Measurements from ENCODE around the gene AIP. TPM values are rescaled to one million over a fixed set of nuclear protein-coding genes. Genes with fewer than 3 reads are reported as not detected.

AIP gene
- polyA plus RNA-seq, 3 donors: 76.7 to 132 (median 99.3) TPM

GRCh38 chr11:67463186-67463585, 19.6 kb upstream of the AIP start:
- Histone ChIP-seq H3K9me3 (replicated peaks in 1 of 2; ENCODE audit: control insufficient read depth in 1 of 2, insufficient read depth in 1 of 2, low read length in 2 of 2) (no peaks in the 10 kb centered on the region), H3K4me1 (ENCODE audit: control insufficient read depth in 1 of 2, insufficient read depth in 2 of 2, low read length in 2 of 2) (peaks cover 32 to 47% of the 10 kb centered on the region in 2 donors), H3K4me2 (replicated peaks; ENCODE audit: extremely low read depth, low read length, poor library complexity, severe bottlenecking) (no peak overlapping the region), H3K79me2 (ENCODE audit: insufficient read depth, low read length) (peaks cover 7% of the 10 kb centered on the region), H3K27ac (ENCODE audit: low read depth in 1 of 2, low read length in 2 of 2) (peak overlapping the region; percentile 79 to 87), H3K27me3 (ENCODE audit: control insufficient read depth in 2 of 2, insufficient read depth in 2 of 2, low read length in 2 of 2) (no peaks in the 10 kb centered on the region), H4K20me1 (ENCODE audit: insufficient read depth, low read length) (no peaks in the 10 kb centered on the region), H3K9ac (ENCODE audit: insufficient read depth, low read length, poor library complexity, severe bottlenecking) (no peak overlapping the region), H2AFZ (ENCODE audit: insufficient read depth, low read depth, low read length, poor library complexity, severe bottlenecking) (no peak overlapping the region), H3K36me3 (replicated peaks in 1 of 2; ENCODE audit: control insufficient read depth in 1 of 2, insufficient read depth in 2 of 2, low read length in 2 of 2) (no peaks in the 10 kb centered on the region), H3K4me3 (replicated peaks in 1 of 3; ENCODE audit: low read depth in 2 of 3, low read length in 3 of 3) (no peak overlapping the region)
- Mint-ChIP-seq H3K27ac (peak overlapping the region; percentile 94 to 98 (median 96)), H3K36me3 (peaks cover 0 to 2% of the 10 kb centered on the region in 2 donors), H3K9me3 (peaks cover 0 to 2% (median 0%) of the 10 kb centered on the region in 7 donors), H3K4me3 (no peak overlapping the region), H3K27me3 (ENCODE audit: low read depth in 3 of 3) (peaks cover 2 to 12% (median 5%) of the 10 kb centered on the region in 3 donors), H3K4me1 (peaks cover 32% of the 10 kb centered on the region)
- TF ChIP-seq, protein P1, sequence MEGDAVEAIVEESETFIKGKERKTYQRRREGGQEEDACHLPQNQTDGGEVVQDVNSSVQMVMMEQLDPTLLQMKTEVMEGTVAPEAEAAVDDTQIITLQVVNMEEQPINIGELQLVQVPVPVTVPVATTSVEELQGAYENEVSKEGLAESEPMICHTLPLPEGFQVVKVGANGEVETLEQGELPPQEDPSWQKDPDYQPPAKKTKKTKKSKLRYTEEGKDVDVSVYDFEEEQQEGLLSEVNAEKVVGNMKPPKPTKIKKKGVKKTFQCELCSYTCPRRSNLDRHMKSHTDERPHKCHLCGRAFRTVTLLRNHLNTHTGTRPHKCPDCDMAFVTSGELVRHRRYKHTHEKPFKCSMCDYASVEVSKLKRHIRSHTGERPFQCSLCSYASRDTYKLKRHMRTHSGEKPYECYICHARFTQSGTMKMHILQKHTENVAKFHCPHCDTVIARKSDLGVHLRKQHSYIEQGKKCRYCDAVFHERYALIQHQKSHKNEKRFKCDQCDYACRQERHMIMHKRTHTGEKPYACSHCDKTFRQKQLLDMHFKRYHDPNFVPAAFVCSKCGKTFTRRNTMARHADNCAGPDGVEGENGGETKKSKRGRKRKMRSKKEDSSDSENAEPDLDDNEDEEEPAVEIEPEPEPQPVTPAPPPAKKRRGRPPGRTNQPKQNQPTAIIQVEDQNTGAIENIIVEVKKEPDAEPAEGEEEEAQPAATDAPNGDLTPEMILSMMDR (IDR thresholded peaks at IDR 0.05): no peak
- DNase-seq: no peak
- WGBS (ENCODE audit: insufficient coverage): 100% methylated on average over 1 of the region's 10 CpGs
- intact Hi-C loops (cut with micrococcal nuclease): no loop called here

DNA sequence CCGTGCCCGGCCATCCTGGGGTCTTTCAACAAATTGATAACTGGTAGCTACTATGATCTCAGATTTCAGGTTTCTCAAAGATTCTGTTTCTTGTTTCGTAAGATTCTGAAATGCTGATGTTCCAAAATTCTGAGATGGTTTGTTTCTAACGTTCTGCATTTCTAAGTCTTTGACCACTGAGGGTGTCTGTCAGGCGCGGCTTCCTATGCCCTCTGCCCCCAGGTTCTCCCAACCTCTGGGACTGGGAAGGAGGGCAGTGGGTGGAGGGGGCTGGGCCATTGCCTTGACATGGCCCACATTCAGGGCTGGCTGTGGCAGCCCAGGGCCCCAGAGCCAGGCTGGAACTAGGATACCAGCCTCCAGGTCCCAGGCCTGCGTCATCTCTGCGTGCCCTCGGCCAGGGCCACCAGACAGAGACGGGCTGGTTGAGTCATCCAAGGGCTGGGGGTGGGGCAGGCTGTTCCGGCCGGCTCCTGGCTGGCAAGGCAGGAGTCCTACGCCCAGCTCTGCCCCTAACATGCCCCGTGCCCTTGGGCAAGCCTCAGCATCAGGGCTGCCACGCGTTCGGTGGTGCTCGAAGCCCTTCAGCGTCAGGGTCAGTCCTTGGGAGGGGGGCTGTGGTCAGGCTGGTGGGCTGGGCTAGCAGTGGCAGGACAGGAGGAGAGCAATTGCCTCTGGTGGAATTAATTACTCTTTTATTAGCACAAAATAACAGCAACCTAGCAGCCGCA, 19.0 kb upstream of the AIP start:
- WGBS (ENCODE audit: insufficient coverage): 68% methylated on average over 15 of the region's 20 CpGs

More for the DNA sequence above, 19.0 kb upstream of the AIP start:
- no peaks in the 10 kb centered on the region for H3K9me3 ChIP-seq (replicated peaks in 1 of 2; ENCODE audit: control insufficient read depth in 1 of 2, insufficient read depth in 1 of 2, low read length in 2 of 2)
- Mint-ChIP-seq H3K27me3 (ENCODE audit: low read depth in 3 of 3) (peaks cover 4 to 15% (median 5%) of the 10 kb centered on the region in 3 donors), H3K9me3 (peaks cover 0 to 2% (median 0%) of the 10 kb centered on the region in 7 donors), H3K4me1 (peaks cover 36% of the 10 kb centered on the region), H3K27ac (peak overlapping the region; percentile 94 to 98 (median 96)), H3K36me3 (peaks cover 0 to 2% of the 10 kb centered on the region in 2 donors), H3K4me3 (peak overlapping the region; percentile 79 to 86)
- TF ChIP-seq, protein P1 (IDR thresholded peaks at IDR 0.05): no peak
- peak overlapping the region; percentile 87 for H3K9ac ChIP-seq (ENCODE audit: insufficient read depth, low read length, poor library complexity, severe bottlenecking)
- H3K79me2 ChIP-seq (ENCODE audit: insufficient read depth, low read length): peaks cover 7% of the 10 kb centered on the region
- H4K20me1 ChIP-seq (ENCODE audit: insufficient read depth, low read length): no peaks in the 10 kb centered on the region
- H3K4me2 ChIP-seq (replicated peaks; ENCODE audit: extremely low read depth, low read length, poor library complexity, severe bottlenecking): peak overlapping the region; percentile 97
- peak overlapping the region; percentile 80 to 85 (median 82) for H3K4me3 ChIP-seq (replicated peaks in 1 of 3; ENCODE audit: low read depth in 2 of 3, low read length in 3 of 3)
- H2AFZ ChIP-seq (ENCODE audit: insufficient read depth, low read depth, low read length, poor library complexity, severe bottlenecking): peak overlapping the region; percentile 86
- no peaks in the 10 kb centered on the region for H3K36me3 ChIP-seq (replicated peaks in 1 of 2; ENCODE audit: control insufficient read depth in 1 of 2, insufficient read depth in 2 of 2, low read length in 2 of 2)
- no peaks in the 10 kb centered on the region for H3K27me3 ChIP-seq (ENCODE audit: control insufficient read depth in 2 of 2, insufficient read depth in 2 of 2, low read length in 2 of 2)
- peaks cover 36 to 54% of the 10 kb centered on the region in 2 donors for H3K4me1 ChIP-seq (ENCODE audit: control insufficient read depth in 1 of 2, insufficient read depth in 2 of 2, low read length in 2 of 2)
- peak overlapping the region; percentile 79 to 87 for H3K27ac ChIP-seq (ENCODE audit: low read depth in 1 of 2, low read length in 2 of 2)
- DNase-seq: peak; percentile 90 to 91 (median 91)
- intact Hi-C loops (cut with micrococcal nuclease): loop anchor here in 1 of 2 donors (2.0 kb wide), 1 partner anchor 35 kb away; the partner anchor contains the start of gene RPS6KB2
